GM10847 (cell line): Measurements from ENCODE around the gene ZNF571.

Experiments
- POLR2A ChIP-seq: IDR thresholded peaks from 2 replicates; pipeline ENCODE4 v1.6.1; 2011; ENCODE audit not compliant: insufficient read length; ENCODE audit errors: extremely low read depth

ZNF571 gene

DNA sequence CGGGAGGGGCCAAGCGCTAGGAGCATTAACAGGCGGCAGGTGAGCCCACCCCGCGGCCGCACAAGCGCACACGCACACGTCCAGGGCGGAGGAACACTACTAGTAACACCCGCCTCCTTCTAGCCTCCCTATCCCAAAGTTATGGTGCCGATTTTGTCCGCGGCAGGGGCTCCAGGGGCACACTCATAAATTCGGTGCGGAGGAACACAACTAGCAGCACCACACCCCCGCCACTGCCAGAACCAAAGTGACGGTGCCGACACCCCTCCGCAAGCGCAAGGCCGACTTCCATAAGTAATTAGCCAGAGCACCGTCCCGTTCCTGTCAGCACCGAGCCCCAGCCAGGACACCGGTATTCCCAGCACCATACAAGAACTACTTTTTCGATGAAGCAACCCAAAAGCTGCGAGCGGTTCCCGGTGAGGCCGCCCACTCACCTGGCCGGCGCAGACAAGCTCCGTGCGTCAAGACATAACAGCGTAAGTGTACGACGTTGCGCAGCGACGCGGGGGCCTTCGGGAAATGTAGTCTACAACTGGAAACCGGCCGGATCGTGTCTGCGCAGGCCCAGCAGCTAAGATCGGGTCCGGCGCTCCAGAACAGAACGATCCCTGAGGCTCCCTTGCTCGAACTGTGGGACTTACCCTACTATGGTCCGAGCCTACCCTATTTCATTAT, at the start of gene ZNF571, which contains the start of gene ZNF540:
Gene ZNF571 (minus strand): TSS at position 489 of the 678 bp plus-strand sequence. CDS start 8,116 bp downstream, outside the sequence.
Gene ZNF540 (plus strand): TSS at position 573 of the 678 bp plus-strand sequence. CDS start 3,572 bp downstream, outside the sequence.
- peak; percentile 37 for TF ChIP-seq POLR2A

DNA sequence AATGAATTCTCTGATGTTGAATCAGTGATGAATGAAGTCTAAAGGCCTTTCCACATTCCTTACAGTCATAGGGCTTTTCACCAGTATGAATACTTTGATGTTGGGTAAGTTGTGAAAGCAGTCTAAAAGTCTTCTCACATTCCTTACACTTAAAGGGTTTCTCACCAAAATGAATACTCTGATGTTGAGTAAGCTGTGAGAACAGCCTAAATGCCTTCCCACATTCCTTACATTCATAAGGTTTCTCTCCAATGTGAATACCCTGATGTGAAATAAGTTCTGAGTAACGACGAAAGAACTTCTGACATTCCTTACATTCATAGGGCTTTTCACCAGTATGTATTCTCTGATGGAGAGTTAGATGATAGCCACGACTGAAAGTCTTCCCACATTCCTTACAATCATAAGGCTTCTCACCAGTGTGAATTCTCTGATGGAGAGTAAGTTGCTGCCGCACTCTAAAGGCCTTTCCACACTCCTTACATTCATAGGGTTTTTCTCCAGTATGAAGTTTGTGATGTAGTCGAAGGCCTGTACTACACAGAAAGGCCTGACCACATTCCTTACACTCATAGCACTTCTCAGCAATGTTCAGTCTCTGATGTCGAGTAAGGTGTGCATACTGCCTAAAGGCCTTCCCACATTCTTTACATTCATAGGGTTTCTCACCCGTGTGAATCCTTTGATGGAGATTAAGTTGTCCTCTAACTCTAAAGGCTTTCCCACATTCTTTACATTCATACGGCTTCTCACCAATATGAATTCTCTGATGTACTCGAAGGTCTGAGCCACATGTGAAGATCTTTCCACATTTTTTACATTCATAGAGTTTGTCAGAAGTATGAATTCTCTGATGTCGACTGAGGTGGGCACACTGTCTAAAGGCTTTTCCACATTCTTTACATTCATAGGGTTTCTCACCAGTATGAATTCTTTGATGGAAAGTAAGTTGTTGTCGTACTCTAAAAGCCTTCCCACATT, 40.8 kb upstream of the ZNF571 start:
- no peak for TF ChIP-seq POLR2A

DNA sequence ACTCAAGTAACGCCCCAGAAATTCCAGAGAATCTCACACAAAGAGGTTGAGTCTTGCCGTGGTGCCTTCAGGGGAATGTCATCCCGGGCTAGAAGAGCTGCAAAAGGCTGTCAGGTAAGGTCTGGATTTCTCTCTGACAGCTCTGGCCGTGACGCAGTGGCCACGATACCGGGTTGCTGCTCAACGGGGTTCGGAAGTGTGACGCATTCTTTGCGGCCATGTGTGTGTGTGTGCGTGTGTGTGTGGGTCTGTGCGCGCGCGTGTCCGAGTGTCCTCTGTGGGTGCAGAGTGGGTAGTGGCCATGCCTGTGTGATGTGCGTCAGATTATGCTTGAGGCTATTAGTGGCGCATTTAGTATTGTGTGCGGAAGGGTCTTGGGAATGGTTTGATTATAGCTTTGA, 390 bp upstream of the ZNF571 start:
- no peak for TF ChIP-seq POLR2A

DNA sequence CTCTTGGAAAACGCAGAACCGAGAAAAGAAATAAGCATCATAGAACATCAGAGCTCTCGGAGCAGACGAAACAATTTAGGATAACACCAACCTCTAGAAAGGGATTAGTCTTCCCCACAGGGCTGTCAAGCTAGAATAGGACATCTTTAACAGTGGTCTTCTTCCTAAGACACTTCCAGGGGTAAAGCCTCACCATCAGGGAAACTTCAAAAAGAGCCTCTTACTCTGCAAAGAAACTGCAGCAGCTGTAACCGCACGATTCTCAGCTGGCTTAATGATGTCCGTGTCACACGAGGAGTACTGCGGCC, 642 bp downstream of the ZNF571 start:
- no peak for TF ChIP-seq POLR2A

- TF ChIP-seq POLR2A, result no peak
Observed at GRCh38 chr19:37583340-37583739, 11.3 kb downstream of the ZNF571 start.

DNA sequence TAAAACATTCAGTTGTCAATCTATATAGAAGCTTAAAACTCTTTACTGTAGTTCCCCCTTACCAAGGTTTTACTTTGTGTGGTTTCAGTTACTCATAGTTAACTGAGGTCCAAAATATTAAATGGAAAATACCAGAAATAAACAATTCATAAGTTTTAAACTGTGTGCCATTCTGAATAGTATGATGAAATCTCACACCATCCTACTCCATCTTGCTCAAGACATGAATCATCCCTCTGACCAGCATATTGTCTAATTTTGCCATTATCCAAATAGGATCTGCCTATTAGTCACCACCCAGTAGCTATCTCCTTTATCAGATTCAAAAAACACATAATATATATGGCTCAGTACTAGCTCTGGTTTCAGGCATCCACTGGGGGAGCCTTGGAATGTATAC, 22.4 kb downstream of the ZNF571 start:
- TF ChIP-seq POLR2A, result no peak

- no peak for TF ChIP-seq POLR2A
Observed at GRCh38 chr19:37565370-37565669, 29.3 kb downstream of the ZNF571 start.

- TF ChIP-seq POLR2A, result no peak
Observed at GRCh38 chr19:37564624-37565369, 29.8 kb downstream of the ZNF571 start.

GRCh38 chr19:37563518-37563917, 31.1 kb downstream of the ZNF571 start:
- TF ChIP-seq POLR2A, result no peak

GRCh38 chr19:37551129-37551993, 43.2 kb downstream of the ZNF571 start:
- TF ChIP-seq POLR2A, result peak; percentile 30

DNA sequence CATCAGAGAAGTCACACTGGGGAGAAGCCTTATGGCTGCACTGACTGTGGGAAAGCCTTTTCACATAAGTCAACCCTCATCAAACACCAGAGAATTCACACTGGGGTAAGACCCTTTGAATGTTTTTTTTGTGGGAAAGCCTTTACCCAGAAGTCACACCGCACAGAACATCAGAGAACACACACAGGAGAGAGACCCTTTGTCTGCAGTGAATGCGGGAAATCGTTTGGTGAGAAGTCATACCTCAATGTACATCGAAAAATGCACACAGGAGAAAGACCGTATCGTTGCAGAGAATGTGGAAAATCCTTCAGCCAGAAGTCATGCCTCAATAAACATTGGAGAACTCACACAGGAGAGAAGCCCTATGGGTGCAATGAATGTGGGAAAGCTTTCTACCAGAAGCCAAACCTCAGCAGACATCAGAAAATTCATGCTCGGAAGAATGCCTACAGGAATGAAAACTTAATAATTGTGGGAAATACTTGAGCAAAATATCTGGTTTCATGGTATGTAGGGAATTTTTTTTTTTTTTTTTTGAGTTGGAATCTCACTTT, 57.1 kb downstream of the ZNF571 start:
- TF ChIP-seq POLR2A, result no peak

GRCh38 chr19:37519890-37520289, 74.7 kb downstream of the ZNF571 start:
- TF ChIP-seq POLR2A, result no peak
